ENCODE measurements around the gene GTF3C4. TPM values are rescaled to one million over a fixed set of nuclear protein-coding genes. Genes with fewer than 3 reads are reported as not detected.

The GTF3C4 gene
- total and polyA plus RNA-seq, 2 donors (not counting 1 experiment from before 2014, with no cell fraction given) = 6.8 to 11.4 TPM

DNA sequence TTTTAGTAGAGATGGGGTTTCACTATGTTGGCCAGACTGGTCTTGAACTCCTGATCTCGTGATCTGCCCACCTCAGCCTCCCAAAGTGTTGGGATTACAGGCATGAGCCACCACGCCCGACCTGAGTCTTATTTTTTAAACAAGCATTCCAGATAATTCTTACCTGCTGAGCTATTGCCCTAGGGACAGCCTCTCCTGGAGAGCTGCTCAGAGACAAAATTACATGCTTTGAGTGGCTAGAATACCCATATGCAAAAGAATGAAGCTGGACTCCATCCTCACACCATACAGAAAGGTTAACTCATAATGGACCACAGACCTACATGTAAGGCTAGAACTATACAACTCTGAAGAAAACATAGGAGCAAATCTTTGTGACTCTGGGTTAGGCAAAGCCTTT lies 41.6 kb downstream of the GTF3C4 start:
- no peaks in the 10 kb centered on the region for H3K9me3 ChIP-seq (ENCODE audit: control insufficient read depth, insufficient read depth, low read depth, low read length)

DNA sequence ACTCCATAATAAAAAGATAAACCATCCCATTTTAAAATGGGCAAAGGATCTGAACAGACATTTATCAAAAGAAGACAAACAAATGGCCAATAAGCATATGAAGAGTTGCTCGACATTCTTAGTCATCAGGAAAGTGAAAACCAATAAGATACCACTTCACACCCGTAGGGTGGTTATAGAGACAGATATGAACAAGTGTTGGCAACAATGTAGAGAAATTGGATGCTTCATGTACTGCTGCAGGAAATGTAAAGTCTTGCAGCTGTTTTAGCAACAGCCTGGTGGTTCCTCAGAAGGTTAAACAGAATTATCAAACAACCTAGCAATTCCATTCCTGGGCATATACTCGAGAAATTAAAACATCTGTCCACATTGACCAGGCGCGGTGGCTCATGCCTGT lies 42.5 kb downstream of the GTF3C4 start:
- Histone ChIP-seq H3K4me2 (ENCODE audit: extremely low read depth, insufficient read depth, low read length) (no peak overlapping the region), H3K36me3 (ENCODE audit: control insufficient read depth, insufficient read depth, low read length) (no peaks in the 10 kb centered on the region), H2AFZ (ENCODE audit: low read length) (no peak overlapping the region), H4K20me1 (ENCODE audit: control insufficient read depth, extremely low read depth, insufficient read depth, low read length) (no peaks in the 10 kb centered on the region), H3K9me3 (ENCODE audit: control insufficient read depth, insufficient read depth, low read depth, low read length) (no peaks in the 10 kb centered on the region), H3K9ac (ENCODE audit: insufficient read depth, low read length) (no peak overlapping the region), H3K27me3 (ENCODE audit: control insufficient read depth, insufficient read depth, low read length) (no peaks in the 10 kb centered on the region), H3K4me1 (ENCODE audit: control insufficient read depth, extremely low read depth, insufficient read depth, low read length) (no peaks in the 10 kb centered on the region), H3K79me2 (ENCODE audit: control insufficient read depth, insufficient read depth, low read length) (no peaks in the 10 kb centered on the region), H3K27ac (ENCODE audit: insufficient read depth, low read length) (no peak overlapping the region), H3K4me3 (replicated peaks in 1 of 4; ENCODE audit: control extremely low read depth in 1 of 4, insufficient read depth in 1 of 4, low read depth in 3 of 4, low read length in 4 of 4) (no peak overlapping the region)
- no peak for DNase-seq (ENCODE audit: low read depth in 2 of 2)
- TF ChIP-seq, protein P1, sequence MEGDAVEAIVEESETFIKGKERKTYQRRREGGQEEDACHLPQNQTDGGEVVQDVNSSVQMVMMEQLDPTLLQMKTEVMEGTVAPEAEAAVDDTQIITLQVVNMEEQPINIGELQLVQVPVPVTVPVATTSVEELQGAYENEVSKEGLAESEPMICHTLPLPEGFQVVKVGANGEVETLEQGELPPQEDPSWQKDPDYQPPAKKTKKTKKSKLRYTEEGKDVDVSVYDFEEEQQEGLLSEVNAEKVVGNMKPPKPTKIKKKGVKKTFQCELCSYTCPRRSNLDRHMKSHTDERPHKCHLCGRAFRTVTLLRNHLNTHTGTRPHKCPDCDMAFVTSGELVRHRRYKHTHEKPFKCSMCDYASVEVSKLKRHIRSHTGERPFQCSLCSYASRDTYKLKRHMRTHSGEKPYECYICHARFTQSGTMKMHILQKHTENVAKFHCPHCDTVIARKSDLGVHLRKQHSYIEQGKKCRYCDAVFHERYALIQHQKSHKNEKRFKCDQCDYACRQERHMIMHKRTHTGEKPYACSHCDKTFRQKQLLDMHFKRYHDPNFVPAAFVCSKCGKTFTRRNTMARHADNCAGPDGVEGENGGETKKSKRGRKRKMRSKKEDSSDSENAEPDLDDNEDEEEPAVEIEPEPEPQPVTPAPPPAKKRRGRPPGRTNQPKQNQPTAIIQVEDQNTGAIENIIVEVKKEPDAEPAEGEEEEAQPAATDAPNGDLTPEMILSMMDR (conservative IDR thresholded peaks at IDR 0.05 in 1 of 2, IDR thresholded peaks at IDR 0.05 in 1 of 2; ENCODE audit: low read depth in 1 of 2, low read length in 2 of 2) = no peak
- TF ChIP-seq EZH2 (IDR thresholded peaks at IDR 0.05; ENCODE audit: low read length, missing control alignments) = no peak

More for the DNA sequence above, 41.6 kb downstream of the GTF3C4 start:
- no peaks in the 10 kb centered on the region for H3K27me3 ChIP-seq (ENCODE audit: control insufficient read depth, insufficient read depth, low read length)
- TF ChIP-seq EZH2 (IDR thresholded peaks at IDR 0.05; ENCODE audit: low read length, missing control alignments) = no peak
- TF ChIP-seq, protein P1 (conservative IDR thresholded peaks at IDR 0.05 in 1 of 2, IDR thresholded peaks at IDR 0.05 in 1 of 2; ENCODE audit: low read depth in 1 of 2, low read length in 2 of 2) = no peak
- DNase-seq (ENCODE audit: low read depth in 2 of 2) = no peak
- H3K9ac ChIP-seq (ENCODE audit: insufficient read depth, low read length) = no peak overlapping the region
- no peaks in the 10 kb centered on the region for H3K4me1 ChIP-seq (ENCODE audit: control insufficient read depth, extremely low read depth, insufficient read depth, low read length)
- H3K4me3 ChIP-seq (replicated peaks in 1 of 4; ENCODE audit: control extremely low read depth in 1 of 4, insufficient read depth in 1 of 4, low read depth in 3 of 4, low read length in 4 of 4) = no peak overlapping the region
- H2AFZ ChIP-seq (ENCODE audit: low read length) = no peak overlapping the region
- no peak overlapping the region for H3K4me2 ChIP-seq (ENCODE audit: extremely low read depth, insufficient read depth, low read length)
- no peaks in the 10 kb centered on the region for H3K79me2 ChIP-seq (ENCODE audit: control insufficient read depth, insufficient read depth, low read length)
- no peaks in the 10 kb centered on the region for H4K20me1 ChIP-seq (ENCODE audit: control insufficient read depth, extremely low read depth, insufficient read depth, low read length)
- H3K27ac ChIP-seq (ENCODE audit: insufficient read depth, low read length) = no peak overlapping the region
- no peaks in the 10 kb centered on the region for H3K36me3 ChIP-seq (ENCODE audit: control insufficient read depth, insufficient read depth, low read length)

DNA sequence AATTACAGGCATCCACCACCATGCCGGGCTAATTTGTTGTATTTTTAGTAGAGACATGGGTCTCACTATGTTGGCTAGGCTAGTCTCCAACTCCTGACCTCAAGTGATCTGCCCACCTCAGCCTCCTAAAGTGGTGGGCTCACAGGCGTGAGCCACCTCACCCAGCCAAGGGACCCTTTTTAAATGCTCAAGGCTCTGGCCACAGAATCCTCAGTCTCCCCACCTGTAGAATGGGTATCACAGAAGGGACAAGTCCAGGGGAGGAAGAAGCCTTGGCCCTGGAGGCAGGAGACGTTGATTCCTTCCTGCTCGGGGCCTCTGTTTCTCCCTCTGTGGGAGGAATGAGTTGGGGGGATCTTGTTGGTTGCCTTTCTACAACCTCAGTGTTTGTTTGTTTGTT lies 45.7 kb downstream of the GTF3C4 start:
- DNase-seq (ENCODE audit: low read depth in 2 of 2) = no peak
- H3K9me3 ChIP-seq (ENCODE audit: control insufficient read depth, insufficient read depth, low read depth, low read length) = no peaks in the 10 kb centered on the region
- no peak overlapping the region for H3K4me2 ChIP-seq (ENCODE audit: extremely low read depth, insufficient read depth, low read length)
- H3K27me3 ChIP-seq (ENCODE audit: control insufficient read depth, insufficient read depth, low read length) = no peaks in the 10 kb centered on the region
- H3K36me3 ChIP-seq (ENCODE audit: control insufficient read depth, insufficient read depth, low read length) = no peaks in the 10 kb centered on the region
- no peak overlapping the region for H3K9ac ChIP-seq (ENCODE audit: insufficient read depth, low read length)
- no peak overlapping the region for H3K4me3 ChIP-seq (replicated peaks in 1 of 4; ENCODE audit: control extremely low read depth in 1 of 4, insufficient read depth in 1 of 4, low read depth in 3 of 4, low read length in 4 of 4)
- H3K27ac ChIP-seq (ENCODE audit: insufficient read depth, low read length) = no peak overlapping the region
- H3K79me2 ChIP-seq (ENCODE audit: control insufficient read depth, insufficient read depth, low read length) = no peaks in the 10 kb centered on the region
- H3K4me1 ChIP-seq (ENCODE audit: control insufficient read depth, extremely low read depth, insufficient read depth, low read length) = no peaks in the 10 kb centered on the region
- TF ChIP-seq, protein P1 (conservative IDR thresholded peaks at IDR 0.05 in 1 of 2, IDR thresholded peaks at IDR 0.05 in 1 of 2; ENCODE audit: low read depth in 1 of 2, low read length in 2 of 2) = no peak
- no peak overlapping the region for H2AFZ ChIP-seq (ENCODE audit: low read length)
- H4K20me1 ChIP-seq (ENCODE audit: control insufficient read depth, extremely low read depth, insufficient read depth, low read length) = no peaks in the 10 kb centered on the region
